NT2/D1 (cell line): ENCODE data around the gene DNAJB6.

ENCODE experiments used
- YY1 ChIP-seq: IDR thresholded peaks from 2 replicates; pipeline ENCODE4 v1.6.1; 2011; ENCODE audit not compliant: insufficient read length, insufficient read depth
- ZNF274 ChIP-seq: IDR thresholded peaks from 2 replicates; pipeline ENCODE4 v1.6.1; 2011; ENCODE audit warnings: mild to moderate bottlenecking, low read depth, low read length

DNA sequence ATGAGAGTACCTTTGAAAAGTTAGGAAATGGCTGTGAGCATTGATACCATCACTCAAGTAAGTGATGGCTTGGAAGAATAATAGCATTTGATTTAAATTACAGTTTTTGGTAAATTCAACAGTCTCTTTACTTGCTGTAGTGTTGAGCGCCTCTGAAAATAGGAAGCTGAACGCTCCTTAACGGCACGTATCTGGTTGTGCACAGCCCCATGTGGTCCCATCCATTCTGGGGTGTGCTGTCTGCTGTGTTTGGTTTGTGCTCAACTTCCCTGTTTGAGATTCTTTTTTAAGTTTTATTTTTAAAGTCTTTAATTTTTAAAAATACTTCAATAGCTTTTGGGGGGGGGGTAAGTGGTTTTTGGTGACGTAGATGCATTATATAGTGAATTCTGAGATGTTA lies 51.5 kb downstream of the DNAJB6 start:
- no peak for TF ChIP-seq YY1
- TF ChIP-seq ZNF274 = no peak
